SU-DHL-6 (cell line): ENCODE results near the gene SPATA16.
"Not testable (repeated sequence)": the region's sequence is repeated elsewhere in the genome, so short reads cannot be mapped to it uniquely, and the experiment has no call there.

ENCODE experiments used
- EZH2phosphoT487 ChIP-seq: fragments of 200-600 bp; sonication (generic), shearing (Covaris generic); conservative IDR thresholded peaks from 2 replicates; pipeline ENCODE4 v1.6.1; 2018; ENCODE audit warnings: mild to moderate bottlenecking, antibody characterized with exemption, low read length, moderate library complexity, mixed read lengths
- TF ChIP-seq, protein P1 (sequence below): fragments of 200-600 bp; sonication (generic); IDR thresholded peaks from one replicate; pipeline ENCODE4 v1.5.1; 2017; ENCODE audit warnings: antibody characterized with exemption, mild to moderate bottlenecking, low read length, moderate library complexity; ENCODE audit not compliant: insufficient read depth, poor library complexity, severe bottlenecking

GRCh38 chr3:173156533-173156932 is 15.5 kb upstream of the SPATA16 start:
- TF ChIP-seq EZH2phosphoT487 = not testable (repeated sequence)
- TF ChIP-seq, protein P1, sequence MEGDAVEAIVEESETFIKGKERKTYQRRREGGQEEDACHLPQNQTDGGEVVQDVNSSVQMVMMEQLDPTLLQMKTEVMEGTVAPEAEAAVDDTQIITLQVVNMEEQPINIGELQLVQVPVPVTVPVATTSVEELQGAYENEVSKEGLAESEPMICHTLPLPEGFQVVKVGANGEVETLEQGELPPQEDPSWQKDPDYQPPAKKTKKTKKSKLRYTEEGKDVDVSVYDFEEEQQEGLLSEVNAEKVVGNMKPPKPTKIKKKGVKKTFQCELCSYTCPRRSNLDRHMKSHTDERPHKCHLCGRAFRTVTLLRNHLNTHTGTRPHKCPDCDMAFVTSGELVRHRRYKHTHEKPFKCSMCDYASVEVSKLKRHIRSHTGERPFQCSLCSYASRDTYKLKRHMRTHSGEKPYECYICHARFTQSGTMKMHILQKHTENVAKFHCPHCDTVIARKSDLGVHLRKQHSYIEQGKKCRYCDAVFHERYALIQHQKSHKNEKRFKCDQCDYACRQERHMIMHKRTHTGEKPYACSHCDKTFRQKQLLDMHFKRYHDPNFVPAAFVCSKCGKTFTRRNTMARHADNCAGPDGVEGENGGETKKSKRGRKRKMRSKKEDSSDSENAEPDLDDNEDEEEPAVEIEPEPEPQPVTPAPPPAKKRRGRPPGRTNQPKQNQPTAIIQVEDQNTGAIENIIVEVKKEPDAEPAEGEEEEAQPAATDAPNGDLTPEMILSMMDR = not testable (repeated sequence)
